GM23248 (cell line): ENCODE results near the gene CACNG4.

Experiments used
- EZH2 ChIP-seq: fragments of 200-600 bp; sonication (generic); IDR thresholded peaks from 2 replicates; pipeline ENCODE4 v1.6.1; 2018; ENCODE audit warnings: antibody characterized with exemption, mild to moderate bottlenecking; ENCODE audit not compliant: insufficient read depth, poor library complexity, severe bottlenecking
- EZH2phosphoT487 ChIP-seq: fragments of 200-600 bp; sonication (generic); IDR thresholded peaks from 2 replicates; pipeline ENCODE4 v1.6.1; 2018; ENCODE audit warnings: antibody characterized with exemption, moderate library complexity, mild to moderate bottlenecking, low read depth; ENCODE audit not compliant: insufficient read depth

DNA sequence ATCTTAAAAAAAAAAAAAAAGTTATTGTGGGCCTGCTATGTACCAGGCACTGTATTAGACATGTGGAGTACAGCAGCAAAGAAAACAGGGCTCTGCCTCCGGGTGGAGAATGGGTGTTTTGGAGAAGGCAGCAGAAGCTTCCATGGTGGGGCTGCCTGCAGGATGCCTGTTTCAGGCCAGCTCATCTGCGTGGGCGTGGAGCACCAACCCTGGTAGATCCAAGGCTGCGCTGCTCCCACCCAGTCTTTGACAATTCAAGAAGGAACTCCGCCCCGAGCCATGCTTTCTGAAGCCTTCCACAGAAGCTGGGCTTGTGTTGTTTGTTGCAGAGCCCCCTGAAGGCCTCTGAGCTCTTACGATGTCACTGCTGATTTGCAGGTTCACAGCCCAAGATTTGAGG is 56.7 kb downstream of the CACNG4 start:
- TF ChIP-seq EZH2phosphoT487: no peak
- no peak for TF ChIP-seq EZH2
